GM13976 (cell line): Measurements from ENCODE around the gene FOXE1.

ENCODE experiments used
- DNase-seq: peaks from one replicate; pipeline ENCODE4 v3.0.0; 2012; ENCODE audit warnings: low spot score
- in situ Hi-C: fragments of 300-500 bp; cut with MboI; formaldehyde crosslinking; loops from one replicate; pipeline ENCODE4 v1.12.0; 2022; ENCODE audit warnings: low sequenced_read_pairs, mixed read lengths, inconsistent platforms; ENCODE audit not compliant: unreplicated experiment
- TF ChIP-seq, protein P1 (sequence below): IDR thresholded peaks from 2 replicates; pipeline ENCODE4 v1.5.1; 2012; ENCODE audit warnings: borderline replicate concordance, mild to moderate bottlenecking; ENCODE audit not compliant: insufficient read depth; ENCODE audit errors: extremely low read depth, missing control alignments, control extremely low read depth

Gene FOXE1

DNA sequence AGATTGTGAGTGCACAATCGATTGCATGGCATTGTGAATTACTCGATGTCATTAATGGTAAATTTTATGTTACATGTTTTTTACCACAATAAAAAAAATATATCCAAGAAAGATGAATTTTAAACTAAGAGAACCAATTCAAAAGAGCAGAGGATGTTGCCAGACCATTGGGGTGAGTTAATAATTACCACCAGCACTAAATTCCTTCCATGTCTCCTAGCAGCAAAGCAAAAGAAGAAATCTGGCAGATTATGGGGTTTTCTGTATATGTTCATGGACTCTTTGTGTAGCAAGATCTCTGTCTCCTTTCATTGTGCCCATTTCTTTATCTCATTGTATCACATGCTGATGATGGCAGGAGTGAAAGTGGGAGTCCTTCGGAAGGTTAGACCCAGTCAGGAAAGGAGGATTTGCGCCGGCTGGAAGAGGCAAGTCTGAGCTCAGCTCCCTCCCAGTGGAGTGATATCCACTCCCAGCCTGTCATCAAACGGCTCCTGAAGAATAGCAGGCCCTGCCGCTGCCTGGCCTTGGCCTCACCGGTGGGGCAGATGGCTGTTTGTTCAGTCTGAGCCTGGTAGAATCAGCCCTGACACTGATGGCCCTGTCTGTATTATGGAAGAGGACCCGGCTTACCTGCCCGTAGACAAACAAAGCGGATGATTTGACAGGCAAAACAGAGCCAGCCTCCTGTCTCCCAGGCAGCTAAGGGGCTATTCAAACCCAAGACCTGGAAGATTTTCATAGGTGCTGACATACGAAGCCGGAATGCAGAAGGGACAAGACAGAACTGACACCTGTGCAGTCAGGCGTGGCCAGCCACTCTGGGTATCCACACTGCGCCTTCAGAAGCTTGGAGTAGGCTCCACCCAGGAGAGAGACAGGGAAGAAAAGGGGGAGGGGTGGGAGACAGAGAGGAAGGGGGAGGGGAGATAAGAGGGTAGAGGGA lies 21.9 kb upstream of the FOXE1 start:
- in situ Hi-C loops: no loop called here
- DNase-seq: no peak
- TF ChIP-seq, protein P1, sequence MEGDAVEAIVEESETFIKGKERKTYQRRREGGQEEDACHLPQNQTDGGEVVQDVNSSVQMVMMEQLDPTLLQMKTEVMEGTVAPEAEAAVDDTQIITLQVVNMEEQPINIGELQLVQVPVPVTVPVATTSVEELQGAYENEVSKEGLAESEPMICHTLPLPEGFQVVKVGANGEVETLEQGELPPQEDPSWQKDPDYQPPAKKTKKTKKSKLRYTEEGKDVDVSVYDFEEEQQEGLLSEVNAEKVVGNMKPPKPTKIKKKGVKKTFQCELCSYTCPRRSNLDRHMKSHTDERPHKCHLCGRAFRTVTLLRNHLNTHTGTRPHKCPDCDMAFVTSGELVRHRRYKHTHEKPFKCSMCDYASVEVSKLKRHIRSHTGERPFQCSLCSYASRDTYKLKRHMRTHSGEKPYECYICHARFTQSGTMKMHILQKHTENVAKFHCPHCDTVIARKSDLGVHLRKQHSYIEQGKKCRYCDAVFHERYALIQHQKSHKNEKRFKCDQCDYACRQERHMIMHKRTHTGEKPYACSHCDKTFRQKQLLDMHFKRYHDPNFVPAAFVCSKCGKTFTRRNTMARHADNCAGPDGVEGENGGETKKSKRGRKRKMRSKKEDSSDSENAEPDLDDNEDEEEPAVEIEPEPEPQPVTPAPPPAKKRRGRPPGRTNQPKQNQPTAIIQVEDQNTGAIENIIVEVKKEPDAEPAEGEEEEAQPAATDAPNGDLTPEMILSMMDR: no peak

DNA sequence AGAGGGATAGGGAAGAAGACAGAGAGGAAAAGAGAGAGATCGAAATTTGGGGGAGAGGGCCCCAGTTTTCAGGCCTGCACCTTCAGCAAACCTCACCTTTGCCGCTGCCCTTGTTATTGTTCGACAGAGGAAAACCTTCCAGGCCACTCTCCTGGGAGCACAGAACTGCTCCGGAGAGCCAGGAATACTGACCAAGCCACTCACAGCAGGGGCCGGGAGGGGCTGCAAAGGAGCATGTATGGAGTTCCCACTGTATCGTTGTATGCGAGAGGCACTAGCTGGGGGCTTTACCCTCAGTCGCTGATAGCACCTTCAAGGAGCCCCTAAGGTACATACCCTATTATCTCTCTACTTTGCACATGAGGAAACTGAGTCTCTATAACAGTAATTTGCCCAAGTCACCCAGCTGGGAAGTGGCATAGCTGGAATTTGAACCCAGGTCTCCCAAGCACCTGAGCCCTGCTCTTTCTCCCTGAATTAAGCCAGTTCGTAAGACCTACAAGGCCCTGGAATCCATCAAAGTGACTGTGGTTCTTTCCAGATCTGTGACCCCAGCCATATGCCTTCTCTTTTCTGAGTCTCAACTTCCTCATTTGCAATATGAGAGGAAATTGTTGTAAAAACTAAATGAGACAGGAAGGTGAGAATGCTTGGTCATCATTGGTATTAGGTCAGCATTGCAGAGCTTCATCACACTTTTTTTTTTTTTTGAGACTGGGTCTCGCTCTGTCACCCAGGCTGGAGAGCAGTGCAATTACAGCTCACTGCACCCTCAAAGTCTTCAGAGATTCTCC lies 21.0 kb upstream of the FOXE1 start:
- TF ChIP-seq, protein P1: no peak
- no peak for DNase-seq
- in situ Hi-C loops: no loop called here

DNA sequence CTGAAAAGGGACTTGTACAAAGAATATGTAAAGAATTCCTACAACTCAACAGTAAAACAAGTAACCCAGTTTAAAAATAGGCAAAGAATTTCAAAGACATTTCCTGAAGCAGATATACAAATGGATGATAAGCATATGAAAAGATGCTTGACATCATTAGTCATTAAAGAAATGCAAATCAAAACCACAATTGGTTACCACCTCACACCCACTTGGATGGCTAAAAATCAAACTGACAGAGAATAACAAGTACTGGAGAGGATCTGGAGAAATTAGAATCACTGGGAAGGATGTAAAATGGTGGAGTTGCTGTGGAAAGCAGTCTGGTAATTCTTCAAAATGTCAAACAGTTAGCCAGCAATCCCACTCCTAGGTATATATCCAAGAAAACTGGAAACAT lies 12.5 kb upstream of the FOXE1 start:
- TF ChIP-seq, protein P1: no peak
- in situ Hi-C loops: no loop called here
- DNase-seq: no peak

DNA sequence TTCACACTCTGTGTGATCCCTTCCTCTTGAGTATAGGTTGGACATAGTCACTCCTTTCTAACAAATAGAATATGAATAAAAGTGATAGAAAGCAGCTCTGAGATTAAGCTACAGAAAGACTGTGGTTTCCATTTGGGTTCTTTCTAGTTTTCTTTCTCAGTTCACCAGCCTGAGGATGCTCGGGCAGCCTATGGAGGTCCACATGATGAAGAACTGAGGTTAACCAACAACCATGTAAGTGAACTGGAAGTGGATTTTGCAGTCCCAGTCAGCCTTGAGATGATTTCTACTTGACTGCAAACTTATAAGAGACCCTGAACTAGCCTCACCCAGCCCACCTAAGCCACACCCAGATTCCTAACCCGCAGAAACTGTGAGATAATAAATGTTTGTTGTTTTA lies 10.1 kb upstream of the FOXE1 start:
- in situ Hi-C loops: no loop called here
- TF ChIP-seq, protein P1: no peak
- no peak for DNase-seq

DNA sequence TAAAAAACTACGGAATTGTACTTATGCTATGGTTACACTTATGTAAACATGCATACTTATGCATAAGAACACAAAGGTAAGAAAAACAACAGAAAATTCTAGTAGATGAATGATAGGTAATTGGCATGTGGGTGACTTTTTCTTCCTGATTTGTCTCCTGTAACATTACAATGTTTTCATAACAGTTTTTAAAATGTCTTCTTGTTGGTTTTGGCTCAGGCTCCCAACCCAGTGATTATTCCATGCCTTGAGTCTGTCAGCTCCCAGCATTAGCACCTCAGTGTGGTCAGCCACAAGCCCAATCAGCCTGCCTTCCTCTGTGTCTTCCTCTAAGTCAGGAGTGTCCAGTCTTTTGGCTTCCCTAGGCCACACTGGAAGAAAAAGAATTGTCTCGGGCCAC lies 7.9 kb upstream of the FOXE1 start:
- TF ChIP-seq, protein P1: no peak
- no peak for DNase-seq
- in situ Hi-C loops: no loop called here

DNA sequence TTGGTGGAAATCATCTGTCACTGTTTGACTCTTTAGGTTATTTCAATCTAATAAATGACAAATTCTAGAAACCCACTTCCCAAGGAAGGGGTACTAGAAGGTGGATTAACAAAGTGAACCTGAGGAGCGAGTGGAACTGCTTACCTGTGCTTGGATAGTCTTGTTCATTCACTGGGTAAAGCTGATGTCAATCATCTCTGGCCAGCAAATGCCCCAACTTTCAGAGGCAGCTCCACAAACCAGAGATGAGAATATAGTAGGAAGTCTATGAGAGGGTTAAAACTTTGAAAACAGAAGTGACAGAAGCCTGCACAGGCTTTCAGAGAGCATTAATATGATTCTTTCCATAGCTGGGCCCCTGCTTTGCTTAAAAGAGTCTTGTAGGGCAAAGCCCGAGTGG lies 7.3 kb upstream of the FOXE1 start:
- TF ChIP-seq, protein P1: no peak
- in situ Hi-C loops: no loop called here
- no peak for DNase-seq
